H9 (cell line): ENCODE measurements around the gene CDKN2D. TPM values are rescaled to one million over a fixed set of nuclear protein-coding genes. Genes with fewer than 3 reads are reported as not detected.

Experiments
- DNase-seq: peaks from one replicate; pipeline ENCODE4 v3.0.0-alpha.2; 2017
- H2AFZ ChIP-seq: one replicate; pipeline ENCODE4 v1.6.1; 2013; ENCODE audit warnings: mild to moderate bottlenecking, low read length, control low read depth, moderate library complexity
- H2AK5ac ChIP-seq: 2 replicates; pipeline ENCODE4 v1.6.1; 2013; ENCODE audit warnings: low read length, control low read depth, mixed read lengths; ENCODE audit not compliant: insufficient read length
- H2BK120ac ChIP-seq: one replicate; pipeline ENCODE4 v1.6.1; 2013; ENCODE audit warnings: low read depth, mild to moderate bottlenecking, low read length, control low read depth, inconsistent platforms; ENCODE audit not compliant: poor library complexity, severe bottlenecking
- H2BK12ac ChIP-seq: 2 replicates; pipeline ENCODE4 v1.6.1; 2013; ENCODE audit warnings: low read length, control low read depth, mixed read lengths, low read depth; ENCODE audit not compliant: insufficient read length
- H2BK15ac ChIP-seq: 2 replicates; pipeline ENCODE4 v1.6.1; 2013; ENCODE audit warnings: low read depth, low read length, control low read depth
- H2BK20ac ChIP-seq: one replicate; pipeline ENCODE4 v1.6.1; 2013; ENCODE audit warnings: low read depth, mild to moderate bottlenecking, low read length, control low read depth, inconsistent platforms; ENCODE audit not compliant: poor library complexity, severe bottlenecking
- H2BK5ac ChIP-seq: 2 replicates; pipeline ENCODE4 v1.6.1; 2013; ENCODE audit warnings: low read length, control low read depth, mixed read lengths; ENCODE audit not compliant: insufficient read length
- H3K14ac ChIP-seq: 2 replicates; pipeline ENCODE4 v1.6.1; 2013; ENCODE audit warnings: low read length, control low read depth; ENCODE audit not compliant: insufficient read depth
- H3K18ac ChIP-seq: 2 replicates; pipeline ENCODE4 v1.6.1; 2013; ENCODE audit warnings: low read depth, mild to moderate bottlenecking, mixed read lengths, low read length, control low read depth; ENCODE audit not compliant: insufficient read length
- H3K23ac ChIP-seq: 2 replicates; pipeline ENCODE4 v1.6.1; 2013; ENCODE audit warnings: low read length, control low read depth, mixed read lengths, low read depth; ENCODE audit not compliant: insufficient read length
- H3K23me2 ChIP-seq: 2 replicates; pipeline ENCODE4 v1.6.1; 2013; ENCODE audit warnings: low read depth, mild to moderate bottlenecking, mixed read lengths, low read length, control low read depth; ENCODE audit not compliant: insufficient read length, poor library complexity, severe bottlenecking
- H3K27ac ChIP-seq: 2 replicates; pipeline ENCODE4 v1.5.1; 2013; ENCODE audit warnings: low read length, control low read depth, mixed read lengths, low read depth; ENCODE audit not compliant: insufficient read length
- H3K27me3 ChIP-seq: 2 replicates; pipeline ENCODE4 v1.6.1; 2013; ENCODE audit warnings: low read length, control low read depth, inconsistent platforms; ENCODE audit not compliant: insufficient read depth
- H3K4ac ChIP-seq: 2 replicates; pipeline ENCODE4 v1.6.1; 2013; ENCODE audit warnings: low read depth, mild to moderate bottlenecking, control low read depth, inconsistent platforms, low read length, moderate library complexity
- H3K4me1 ChIP-seq: 2 replicates; pipeline ENCODE4 v1.6.1; 2013; ENCODE audit warnings: low read length, control low read depth, inconsistent platforms; ENCODE audit not compliant: insufficient read depth
- H3K4me2 ChIP-seq: 2 replicates; pipeline ENCODE4 v1.6.1; 2013; ENCODE audit warnings: low read length, control low read depth, mixed read lengths; ENCODE audit not compliant: insufficient read length, insufficient read depth
- H3K56ac ChIP-seq: 2 replicates; pipeline ENCODE4 v1.6.1; 2013; ENCODE audit warnings: low read depth, mild to moderate bottlenecking, mixed read lengths, low read length, control low read depth; ENCODE audit not compliant: insufficient read length
- H3K79me1 ChIP-seq: 2 replicates; pipeline ENCODE4 v1.6.1; 2013; ENCODE audit warnings: low read depth, mild to moderate bottlenecking, moderate library complexity, low read length, control low read depth, inconsistent platforms; ENCODE audit not compliant: insufficient read depth, poor library complexity, severe bottlenecking
- H3K79me2 ChIP-seq: 2 replicates; pipeline ENCODE4 v1.6.1; 2013; ENCODE audit warnings: low read length, control low read depth, inconsistent platforms; ENCODE audit not compliant: insufficient read depth
- H3K9ac ChIP-seq: 2 replicates; pipeline ENCODE4 v1.6.1; 2013; ENCODE audit warnings: low read length, control low read depth, mixed read lengths; ENCODE audit not compliant: insufficient read length; ENCODE audit errors: extremely low read depth
- H3K9me3 ChIP-seq: one replicate; pipeline ENCODE4 v1.6.1; 2013; ENCODE audit warnings: low read depth, low read length, inconsistent platforms; ENCODE audit not compliant: control insufficient read depth
- H3T11ph ChIP-seq: one replicate; pipeline ENCODE4 v1.6.1; 2013; ENCODE audit warnings: mild to moderate bottlenecking, low read length, control low read depth, inconsistent platforms
- H4K20me1 ChIP-seq: one replicate; pipeline ENCODE4 v1.6.1; 2013; ENCODE audit not compliant: control insufficient read depth, insufficient read length, insufficient read depth
- H4K5ac ChIP-seq: 2 replicates; pipeline ENCODE4 v1.6.1; 2013; ENCODE audit warnings: low read depth, mild to moderate bottlenecking, mixed read lengths, low read length, control low read depth; ENCODE audit not compliant: insufficient read length
- H4K8ac ChIP-seq: replicated peaks from 2 replicates; pipeline ENCODE4 v1.6.1; 2013; ENCODE audit warnings: low read length, control low read depth, mixed read lengths, low read depth; ENCODE audit not compliant: insufficient read length
- H4K91ac ChIP-seq: 2 replicates; pipeline ENCODE4 v1.6.1; 2013; ENCODE audit warnings: low read depth, mild to moderate bottlenecking, moderate library complexity, mixed read lengths, low read length, control low read depth; ENCODE audit not compliant: insufficient read length
- H3K27ac Mint-ChIP-seq, 3 experiments: 2 replicates in 2 of 3; 3 replicates in 1 of 3; pipeline ENCODE4 v1.8.0; 2020 to 2021; ENCODE audit warnings: mixed read lengths in 3 of 3, mild to moderate bottlenecking in 1 of 3, moderate library complexity in 1 of 3
- H3K27me3 Mint-ChIP-seq: 2 replicates; pipeline ENCODE4 v1.8.0; 2021; ENCODE audit warnings: low read depth, mild to moderate bottlenecking, moderate library complexity, mixed read lengths
- H3K36me3 Mint-ChIP-seq, 3 experiments: 2 replicates in 2 of 3; 3 replicates in 1 of 3; pipeline ENCODE4 v1.8.0; 2020 to 2021; ENCODE audit warnings: low read depth in 3 of 3, mixed read lengths in 3 of 3; ENCODE audit not compliant: insufficient read depth in 1 of 3
- H3K4me1 Mint-ChIP-seq, 2 experiments: 2 replicates each; pipeline ENCODE4 v1.8.0; 2020; ENCODE audit warnings: mixed read lengths in 2 of 2
- H3K4me3 Mint-ChIP-seq, 2 experiments: 2 replicates in 1 of 2; 3 replicates in 1 of 2; pipeline ENCODE4 v1.8.0; 2020 to 2021; ENCODE audit warnings: mild to moderate bottlenecking in 2 of 2, mixed read lengths in 2 of 2, moderate library complexity in 1 of 2
- H3K9me3 Mint-ChIP-seq, 2 experiments: 2 replicates in 1 of 2; 3 replicates in 1 of 2; pipeline ENCODE4 v1.8.0; 2020; ENCODE audit warnings: mild to moderate bottlenecking in 2 of 2, mixed read lengths in 2 of 2, moderate library complexity in 1 of 2
- WGBS: extraction: QIAGEN DNeasy Blood & Tissue Kit; methylation state at CpG from one replicate; pipeline ENCODE4 v1.1.7; 2013; ENCODE audit warnings: missing lambda C conversion rate, low lambda C conversion rate, mixed read lengths; ENCODE audit not compliant: insufficient read length; ENCODE audit errors: extremely low coverage; 5-methylcytosine and 5-hydroxymethylcytosine counted together
- total RNA-seq: library from RNA; stranded (reverse); gene quantifications from 2 replicates; pipeline ENCODE4 v1.2.1, GENCODE V29; 2021
- TF ChIP-seq, protein P1 (sequence below): fragments of 200-600 bp; sonication (generic); conservative IDR thresholded peaks from 3 replicates; pipeline ENCODE4 v1.8.0; 2021; ENCODE audit warnings: antibody characterized with exemption, mild to moderate bottlenecking

Gene CDKN2D
- total RNA-seq, 1 experiment from 2014 or later: 2.8 TPM

DNA sequence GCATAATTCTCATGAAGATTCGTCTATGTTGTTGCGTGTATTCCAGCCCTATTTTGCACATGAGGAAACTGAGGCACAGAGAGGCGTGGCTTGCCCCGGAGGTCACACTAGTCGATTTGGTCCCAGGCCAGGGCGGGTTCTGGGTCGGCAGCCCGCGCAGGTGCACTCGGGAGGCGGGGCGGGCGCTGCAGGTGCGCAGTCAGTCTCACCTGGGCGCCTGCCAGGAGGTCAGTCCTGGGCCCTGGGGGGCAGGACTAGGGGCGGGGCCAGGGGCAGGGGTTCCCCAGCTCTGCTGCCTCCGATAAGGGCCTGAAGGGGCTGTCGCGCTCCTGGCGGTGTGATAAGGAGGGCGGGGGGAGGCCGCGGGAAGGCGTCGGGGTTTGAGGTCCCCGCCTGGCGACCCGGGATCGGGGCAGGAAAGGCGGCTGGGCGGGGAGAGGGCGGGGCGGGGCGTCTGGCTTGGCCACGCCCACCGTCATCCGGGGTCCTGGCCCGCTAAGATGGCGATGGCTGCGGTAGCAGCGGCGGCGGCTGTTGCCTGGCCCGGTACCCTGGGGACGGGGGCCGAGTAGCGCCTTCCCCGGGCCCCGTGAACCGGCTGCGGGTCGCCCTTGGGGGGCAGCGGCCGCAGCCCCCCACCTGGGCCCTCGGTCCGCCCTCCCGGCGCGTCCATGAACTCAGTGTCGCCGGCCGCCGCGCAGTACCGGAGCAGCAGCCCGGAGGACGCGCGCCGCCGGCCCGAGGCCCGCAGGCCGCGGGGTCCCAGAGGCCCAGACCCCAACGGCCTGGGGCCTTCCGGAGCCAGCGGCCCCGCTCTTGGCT is 25.1 kb downstream of the CDKN2D start, which contains the start of gene ATG4D:
TSS of gene ATG4D (plus strand) at position 485 of the 822 bp plus-strand sequence. CDS start at position 672, 187 bp downstream.
- H2BK12ac ChIP-seq: no peak within 1 kb of the TSS
- peak within 1 kb of the TSS; percentile 89 for H3K4me3 Mint-ChIP-seq
- peak within 1 kb of the TSS in 2 of 3 experiments; percentile 88 to 95; a peak in 4 of 7 replicates for H3K27ac Mint-ChIP-seq
- no peak within 1 kb of the TSS for H3K18ac ChIP-seq
- TF ChIP-seq, protein P1, sequence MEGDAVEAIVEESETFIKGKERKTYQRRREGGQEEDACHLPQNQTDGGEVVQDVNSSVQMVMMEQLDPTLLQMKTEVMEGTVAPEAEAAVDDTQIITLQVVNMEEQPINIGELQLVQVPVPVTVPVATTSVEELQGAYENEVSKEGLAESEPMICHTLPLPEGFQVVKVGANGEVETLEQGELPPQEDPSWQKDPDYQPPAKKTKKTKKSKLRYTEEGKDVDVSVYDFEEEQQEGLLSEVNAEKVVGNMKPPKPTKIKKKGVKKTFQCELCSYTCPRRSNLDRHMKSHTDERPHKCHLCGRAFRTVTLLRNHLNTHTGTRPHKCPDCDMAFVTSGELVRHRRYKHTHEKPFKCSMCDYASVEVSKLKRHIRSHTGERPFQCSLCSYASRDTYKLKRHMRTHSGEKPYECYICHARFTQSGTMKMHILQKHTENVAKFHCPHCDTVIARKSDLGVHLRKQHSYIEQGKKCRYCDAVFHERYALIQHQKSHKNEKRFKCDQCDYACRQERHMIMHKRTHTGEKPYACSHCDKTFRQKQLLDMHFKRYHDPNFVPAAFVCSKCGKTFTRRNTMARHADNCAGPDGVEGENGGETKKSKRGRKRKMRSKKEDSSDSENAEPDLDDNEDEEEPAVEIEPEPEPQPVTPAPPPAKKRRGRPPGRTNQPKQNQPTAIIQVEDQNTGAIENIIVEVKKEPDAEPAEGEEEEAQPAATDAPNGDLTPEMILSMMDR: no peak
- H4K20me1 ChIP-seq: no peaks in the 10 kb centered on the region
- H3T11ph ChIP-seq: no peak within 1 kb of the TSS
- H3K23me2 ChIP-seq: no peaks in the 10 kb centered on the region
- H2AFZ ChIP-seq: no peak within 1 kb of the TSS
- no peak within 1 kb of the TSS for H2BK120ac ChIP-seq
- peak; percentile 90 for DNase-seq
- H3K79me1 ChIP-seq: no peaks in the 10 kb centered on the region
- no peak within 1 kb of the TSS for H3K27ac ChIP-seq
- H3K4me1 ChIP-seq: no peaks in the 10 kb centered on the region
- H3K27me3 ChIP-seq: no peaks in the 10 kb centered on the region
- H4K91ac ChIP-seq: no peak within 1 kb of the TSS
- no peak within 1 kb of the TSS for H3K14ac ChIP-seq
- no peak within 1 kb of the TSS for H2BK15ac ChIP-seq
- no peak within 1 kb of the TSS for H4K8ac ChIP-seq
- no CpG with 5 or more reads among the region's 79 CpGs for WGBS
- H3K4me2 ChIP-seq: peak within 1 kb of the TSS; percentile 53
- H3K79me2 ChIP-seq: no peaks in the 10 kb centered on the region
- H3K9ac ChIP-seq: peak within 1 kb of the TSS; percentile 12
- H3K4me1 Mint-ChIP-seq: peaks cover 4 to 12% of the 10 kb centered on the region in 2 experiments
- no peak within 1 kb of the TSS for H2AK5ac ChIP-seq
- no peak within 1 kb of the TSS for H3K56ac ChIP-seq
- peaks cover 5% of the 10 kb centered on the region; the same call in 1 of the 2 replicates for H3K27me3 Mint-ChIP-seq
- H3K23ac ChIP-seq: no peak within 1 kb of the TSS
- H3K36me3 Mint-ChIP-seq: peaks cover 6 to 15% (median 14%) of the 10 kb centered on the region in 3 experiments; a peak in 6 of 7 replicates
- no peaks in the 10 kb centered on the region for H3K9me3 Mint-ChIP-seq
- no peak within 1 kb of the TSS for H4K5ac ChIP-seq
- H3K9me3 ChIP-seq: no peaks in the 10 kb centered on the region
- no peak within 1 kb of the TSS for H2BK20ac ChIP-seq
- H2BK5ac ChIP-seq: no peak within 1 kb of the TSS
- no peak within 1 kb of the TSS for H3K4ac ChIP-seq
